ENCODE data around the gene FMN1.

- no peak for TF ChIP-seq SETDB1 (CRISPR knock-in tag; IDR thresholded peaks at IDR 0.05; ENCODE audit: borderline replicate concordance)
- no peak for TF ChIP-seq CBX5 (CRISPR knock-in tag; IDR thresholded peaks at IDR 0.05; ENCODE audit: borderline replicate concordance)
- no peak for TF ChIP-seq CTCF (CRISPR knock-in tag; IDR thresholded peaks at IDR 0.05)
- no peak for TF ChIP-seq TRIM22 (IDR thresholded peaks at IDR 0.05)
- no peak for TF ChIP-seq ZNF407 (CRISPR knock-in tag; IDR thresholded peaks at IDR 0.05; ENCODE audit: not compliant biosample characterization)
- no peak for TF ChIP-seq ZNF337 (CRISPR knock-in tag; IDR thresholded peaks at IDR 0.05; ENCODE audit: borderline replicate concordance, low read depth)
- no peak for TF ChIP-seq GABPA (IDR thresholded peaks at IDR 0.05; ENCODE audit: low read depth, low read length)
- no peak for TF ChIP-seq GABPA (CRISPR knock-in tag; IDR thresholded peaks at IDR 0.05; ENCODE audit: low read depth)
- no peak for TF ChIP-seq PHF8 (CRISPR knock-in tag; IDR thresholded peaks at IDR 0.05)
- no peak for TF ChIP-seq EZH2 (conservative IDR thresholded peaks at IDR 0.05; ENCODE audit: low read depth, low read length)
- no peak for TF ChIP-seq ETS1 (CRISPR knock-in tag; IDR thresholded peaks at IDR 0.05)
- no peak for TF ChIP-seq ZMAT5 (CRISPR knock-in tag; IDR thresholded peaks at IDR 0.05; ENCODE audit: borderline replicate concordance, low read depth)
- no peak for TF ChIP-seq MTA3 (CRISPR knock-in tag; IDR thresholded peaks at IDR 0.05)
- no peak for TF ChIP-seq ZFP36 (IDR thresholded peaks at IDR 0.05; ENCODE audit: borderline replicate concordance, low read depth, low read length, partially characterized antibody)
Measured at GRCh38 chr15:32784581-32784980, 409.9 kb downstream of the FMN1 start.

Data from HepG2 (cell line).